H9 (cell line): ENCODE measurements around the gene MTFP1. TPM values are rescaled to one million over a fixed set of nuclear protein-coding genes. Genes with fewer than 3 reads are reported as not detected.

Source experiments
- DNase-seq: peaks from one replicate; pipeline ENCODE4 v3.0.0-alpha.2; 2017
- H2AFZ ChIP-seq: one replicate; pipeline ENCODE4 v1.6.1; 2013; ENCODE audit warnings: mild to moderate bottlenecking, low read length, control low read depth, moderate library complexity
- H2AK5ac ChIP-seq: 2 replicates; pipeline ENCODE4 v1.6.1; 2013; ENCODE audit warnings: low read length, control low read depth, mixed read lengths; ENCODE audit not compliant: insufficient read length
- H2BK120ac ChIP-seq: one replicate; pipeline ENCODE4 v1.6.1; 2013; ENCODE audit warnings: low read depth, mild to moderate bottlenecking, low read length, control low read depth, inconsistent platforms; ENCODE audit not compliant: poor library complexity, severe bottlenecking
- H2BK12ac ChIP-seq: 2 replicates; pipeline ENCODE4 v1.6.1; 2013; ENCODE audit warnings: low read length, control low read depth, mixed read lengths, low read depth; ENCODE audit not compliant: insufficient read length
- H2BK15ac ChIP-seq: 2 replicates; pipeline ENCODE4 v1.6.1; 2013; ENCODE audit warnings: low read depth, low read length, control low read depth
- H2BK20ac ChIP-seq: one replicate; pipeline ENCODE4 v1.6.1; 2013; ENCODE audit warnings: low read depth, mild to moderate bottlenecking, low read length, control low read depth, inconsistent platforms; ENCODE audit not compliant: poor library complexity, severe bottlenecking
- H2BK5ac ChIP-seq: 2 replicates; pipeline ENCODE4 v1.6.1; 2013; ENCODE audit warnings: low read length, control low read depth, mixed read lengths; ENCODE audit not compliant: insufficient read length
- H3K14ac ChIP-seq: 2 replicates; pipeline ENCODE4 v1.6.1; 2013; ENCODE audit warnings: low read length, control low read depth; ENCODE audit not compliant: insufficient read depth
- H3K18ac ChIP-seq: 2 replicates; pipeline ENCODE4 v1.6.1; 2013; ENCODE audit warnings: low read depth, mild to moderate bottlenecking, mixed read lengths, low read length, control low read depth; ENCODE audit not compliant: insufficient read length
- H3K23ac ChIP-seq: 2 replicates; pipeline ENCODE4 v1.6.1; 2013; ENCODE audit warnings: low read length, control low read depth, mixed read lengths, low read depth; ENCODE audit not compliant: insufficient read length
- H3K23me2 ChIP-seq: 2 replicates; pipeline ENCODE4 v1.6.1; 2013; ENCODE audit warnings: low read depth, mild to moderate bottlenecking, mixed read lengths, low read length, control low read depth; ENCODE audit not compliant: insufficient read length, poor library complexity, severe bottlenecking
- H3K27ac ChIP-seq: 2 replicates; pipeline ENCODE4 v1.5.1; 2013; ENCODE audit warnings: low read length, control low read depth, mixed read lengths, low read depth; ENCODE audit not compliant: insufficient read length
- H3K27me3 ChIP-seq: 2 replicates; pipeline ENCODE4 v1.6.1; 2013; ENCODE audit warnings: low read length, control low read depth, inconsistent platforms; ENCODE audit not compliant: insufficient read depth
- H3K4ac ChIP-seq: 2 replicates; pipeline ENCODE4 v1.6.1; 2013; ENCODE audit warnings: low read depth, mild to moderate bottlenecking, control low read depth, inconsistent platforms, low read length, moderate library complexity
- H3K4me1 ChIP-seq: 2 replicates; pipeline ENCODE4 v1.6.1; 2013; ENCODE audit warnings: low read length, control low read depth, inconsistent platforms; ENCODE audit not compliant: insufficient read depth
- H3K4me2 ChIP-seq: 2 replicates; pipeline ENCODE4 v1.6.1; 2013; ENCODE audit warnings: low read length, control low read depth, mixed read lengths; ENCODE audit not compliant: insufficient read length, insufficient read depth
- H3K56ac ChIP-seq: 2 replicates; pipeline ENCODE4 v1.6.1; 2013; ENCODE audit warnings: low read depth, mild to moderate bottlenecking, mixed read lengths, low read length, control low read depth; ENCODE audit not compliant: insufficient read length
- H3K79me1 ChIP-seq: 2 replicates; pipeline ENCODE4 v1.6.1; 2013; ENCODE audit warnings: low read depth, mild to moderate bottlenecking, moderate library complexity, low read length, control low read depth, inconsistent platforms; ENCODE audit not compliant: insufficient read depth, poor library complexity, severe bottlenecking
- H3K79me2 ChIP-seq: 2 replicates; pipeline ENCODE4 v1.6.1; 2013; ENCODE audit warnings: low read length, control low read depth, inconsistent platforms; ENCODE audit not compliant: insufficient read depth
- H3K9ac ChIP-seq: 2 replicates; pipeline ENCODE4 v1.6.1; 2013; ENCODE audit warnings: low read length, control low read depth, mixed read lengths; ENCODE audit not compliant: insufficient read length; ENCODE audit errors: extremely low read depth
- H3K9me3 ChIP-seq: one replicate; pipeline ENCODE4 v1.6.1; 2013; ENCODE audit warnings: low read depth, low read length, inconsistent platforms; ENCODE audit not compliant: control insufficient read depth
- H3T11ph ChIP-seq: one replicate; pipeline ENCODE4 v1.6.1; 2013; ENCODE audit warnings: mild to moderate bottlenecking, low read length, control low read depth, inconsistent platforms
- H4K20me1 ChIP-seq: one replicate; pipeline ENCODE4 v1.6.1; 2013; ENCODE audit not compliant: control insufficient read depth, insufficient read length, insufficient read depth
- H4K5ac ChIP-seq: 2 replicates; pipeline ENCODE4 v1.6.1; 2013; ENCODE audit warnings: low read depth, mild to moderate bottlenecking, mixed read lengths, low read length, control low read depth; ENCODE audit not compliant: insufficient read length
- H4K8ac ChIP-seq: replicated peaks from 2 replicates; pipeline ENCODE4 v1.6.1; 2013; ENCODE audit warnings: low read length, control low read depth, mixed read lengths, low read depth; ENCODE audit not compliant: insufficient read length
- H4K91ac ChIP-seq: 2 replicates; pipeline ENCODE4 v1.6.1; 2013; ENCODE audit warnings: low read depth, mild to moderate bottlenecking, moderate library complexity, mixed read lengths, low read length, control low read depth; ENCODE audit not compliant: insufficient read length
- H3K27ac Mint-ChIP-seq, 3 experiments: 2 replicates in 2 of 3; 3 replicates in 1 of 3; pipeline ENCODE4 v1.8.0; 2020 to 2021; ENCODE audit warnings: mixed read lengths in 3 of 3, mild to moderate bottlenecking in 1 of 3, moderate library complexity in 1 of 3
- H3K27me3 Mint-ChIP-seq: 2 replicates; pipeline ENCODE4 v1.8.0; 2021; ENCODE audit warnings: low read depth, mild to moderate bottlenecking, moderate library complexity, mixed read lengths
- H3K36me3 Mint-ChIP-seq, 3 experiments: 2 replicates in 2 of 3; 3 replicates in 1 of 3; pipeline ENCODE4 v1.8.0; 2020 to 2021; ENCODE audit warnings: low read depth in 3 of 3, mixed read lengths in 3 of 3; ENCODE audit not compliant: insufficient read depth in 1 of 3
- H3K4me1 Mint-ChIP-seq, 2 experiments: 2 replicates each; pipeline ENCODE4 v1.8.0; 2020; ENCODE audit warnings: mixed read lengths in 2 of 2
- H3K4me3 Mint-ChIP-seq, 2 experiments: 2 replicates in 1 of 2; 3 replicates in 1 of 2; pipeline ENCODE4 v1.8.0; 2020 to 2021; ENCODE audit warnings: mild to moderate bottlenecking in 2 of 2, mixed read lengths in 2 of 2, moderate library complexity in 1 of 2
- H3K9me3 Mint-ChIP-seq, 2 experiments: 2 replicates in 1 of 2; 3 replicates in 1 of 2; pipeline ENCODE4 v1.8.0; 2020; ENCODE audit warnings: mild to moderate bottlenecking in 2 of 2, mixed read lengths in 2 of 2, moderate library complexity in 1 of 2
- WGBS: extraction: QIAGEN DNeasy Blood & Tissue Kit; methylation state at CpG from one replicate; pipeline ENCODE4 v1.1.7; 2013; ENCODE audit warnings: missing lambda C conversion rate, low lambda C conversion rate, mixed read lengths; ENCODE audit not compliant: insufficient read length; ENCODE audit errors: extremely low coverage; 5-methylcytosine and 5-hydroxymethylcytosine counted together
- total RNA-seq: library from RNA; stranded (reverse); gene quantifications from 2 replicates; pipeline ENCODE4 v1.2.1, GENCODE V29; 2021
- TF ChIP-seq, protein P1 (sequence below): fragments of 200-600 bp; sonication (generic); conservative IDR thresholded peaks from 3 replicates; pipeline ENCODE4 v1.8.0; 2021; ENCODE audit warnings: antibody characterized with exemption, mild to moderate bottlenecking

MTFP1 gene
- total RNA-seq, 1 experiment from 2014 or later = 46.8 TPM

DNA sequence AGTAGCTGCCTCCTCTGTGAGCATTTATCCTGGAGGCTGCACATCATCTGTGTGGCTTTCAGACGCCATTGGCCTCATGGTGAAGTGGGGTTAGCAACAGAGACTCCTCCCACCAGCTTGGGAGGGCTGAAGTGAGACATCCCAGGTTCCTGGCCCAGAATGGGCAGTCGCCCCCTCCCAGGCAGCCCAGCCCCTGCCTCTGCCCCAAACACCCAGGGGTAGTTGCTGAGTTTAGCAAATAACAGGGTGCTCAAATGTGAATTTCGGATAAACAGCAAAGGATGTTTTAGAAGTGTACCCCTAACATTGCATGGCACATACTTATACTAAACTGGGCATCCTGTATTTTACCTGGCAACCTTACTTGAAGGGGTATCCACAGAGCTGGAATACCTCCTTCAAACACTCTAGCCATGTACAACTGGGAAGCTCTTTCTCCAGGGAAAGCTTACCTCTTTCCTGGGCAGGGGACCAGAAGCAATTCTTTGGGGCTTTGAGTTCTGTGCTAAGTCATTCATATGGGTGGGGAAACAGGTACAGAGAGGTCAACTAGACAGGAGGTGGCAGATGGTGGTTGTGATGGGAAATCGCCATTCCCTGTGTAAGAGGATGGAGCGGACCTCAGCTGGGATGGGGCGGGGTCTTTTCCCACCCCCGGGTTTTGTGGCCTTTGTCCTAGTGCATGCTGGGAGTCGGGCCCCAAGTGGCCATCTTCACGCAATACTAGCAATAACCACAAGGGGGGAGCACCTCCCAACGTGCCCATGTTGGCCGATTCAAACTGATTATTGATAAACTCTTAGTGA lies 19.3 kb downstream of the MTFP1 start:
- no peaks in the 10 kb centered on the region for H3K9me3 Mint-ChIP-seq
- H3K27me3 Mint-ChIP-seq = peaks cover 3% of the 10 kb centered on the region
- no peaks in the 10 kb centered on the region for H4K20me1 ChIP-seq
- H3K79me2 ChIP-seq = no peaks in the 10 kb centered on the region
- H3K27ac Mint-ChIP-seq = peak overlapping the region in 2 of 3 experiments; percentile 57 to 92; a peak in 2 of 7 replicates
- H2BK15ac ChIP-seq = no peak overlapping the region
- no peak overlapping the region for H3T11ph ChIP-seq
- no peaks in the 10 kb centered on the region for H3K27me3 ChIP-seq
- H2BK5ac ChIP-seq = no peak overlapping the region
- H2BK20ac ChIP-seq = no peak overlapping the region
- H3K18ac ChIP-seq = no peak overlapping the region
- no peak overlapping the region for H3K56ac ChIP-seq
- no peaks in the 10 kb centered on the region for H3K9me3 ChIP-seq
- H3K23me2 ChIP-seq = no peaks in the 10 kb centered on the region
- TF ChIP-seq, protein P1, sequence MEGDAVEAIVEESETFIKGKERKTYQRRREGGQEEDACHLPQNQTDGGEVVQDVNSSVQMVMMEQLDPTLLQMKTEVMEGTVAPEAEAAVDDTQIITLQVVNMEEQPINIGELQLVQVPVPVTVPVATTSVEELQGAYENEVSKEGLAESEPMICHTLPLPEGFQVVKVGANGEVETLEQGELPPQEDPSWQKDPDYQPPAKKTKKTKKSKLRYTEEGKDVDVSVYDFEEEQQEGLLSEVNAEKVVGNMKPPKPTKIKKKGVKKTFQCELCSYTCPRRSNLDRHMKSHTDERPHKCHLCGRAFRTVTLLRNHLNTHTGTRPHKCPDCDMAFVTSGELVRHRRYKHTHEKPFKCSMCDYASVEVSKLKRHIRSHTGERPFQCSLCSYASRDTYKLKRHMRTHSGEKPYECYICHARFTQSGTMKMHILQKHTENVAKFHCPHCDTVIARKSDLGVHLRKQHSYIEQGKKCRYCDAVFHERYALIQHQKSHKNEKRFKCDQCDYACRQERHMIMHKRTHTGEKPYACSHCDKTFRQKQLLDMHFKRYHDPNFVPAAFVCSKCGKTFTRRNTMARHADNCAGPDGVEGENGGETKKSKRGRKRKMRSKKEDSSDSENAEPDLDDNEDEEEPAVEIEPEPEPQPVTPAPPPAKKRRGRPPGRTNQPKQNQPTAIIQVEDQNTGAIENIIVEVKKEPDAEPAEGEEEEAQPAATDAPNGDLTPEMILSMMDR = peak; percentile 89
- H4K5ac ChIP-seq = no peak overlapping the region
- H3K23ac ChIP-seq = no peak overlapping the region
- no peak overlapping the region for H2BK120ac ChIP-seq
- H3K14ac ChIP-seq = no peak overlapping the region
- H4K91ac ChIP-seq = no peak overlapping the region
- peak; percentile 85 for DNase-seq
- H3K4me1 ChIP-seq = no peaks in the 10 kb centered on the region
- no peak overlapping the region for H4K8ac ChIP-seq
- no CpG with 5 or more reads among the region's 11 CpGs for WGBS
- H3K27ac ChIP-seq = no peak overlapping the region
- peak overlapping the region; percentile 54 to 59 for H3K4me3 Mint-ChIP-seq
- peak overlapping the region; percentile 22 for H3K4me2 ChIP-seq
- no peak overlapping the region for H3K4ac ChIP-seq
- H3K9ac ChIP-seq = no peak overlapping the region
- no peaks in the 10 kb centered on the region for H3K79me1 ChIP-seq
- no peak overlapping the region for H2BK12ac ChIP-seq
- no peaks in the 10 kb centered on the region for H3K36me3 Mint-ChIP-seq
- no peak overlapping the region for H2AK5ac ChIP-seq
- H2AFZ ChIP-seq = peak overlapping the region; percentile 93
- H3K4me1 Mint-ChIP-seq = peaks cover 15% of the 10 kb centered on the region in 2 experiments
